C4-2B (cell line): ENCODE measurements around the gene ZDHHC20.

Experiments used
- ZFX ChIP-seq: fragments of 450-650 bp; IDR thresholded peaks from 2 replicates; pipeline ENCODE4 v1.6.1; 2017
- TF ChIP-seq, protein P1 (sequence below): fragments of 450-650 bp; conservative IDR thresholded peaks from 2 replicates; pipeline ENCODE4 v1.5.1; 2017; ENCODE audit warnings: mild to moderate bottlenecking

DNA sequence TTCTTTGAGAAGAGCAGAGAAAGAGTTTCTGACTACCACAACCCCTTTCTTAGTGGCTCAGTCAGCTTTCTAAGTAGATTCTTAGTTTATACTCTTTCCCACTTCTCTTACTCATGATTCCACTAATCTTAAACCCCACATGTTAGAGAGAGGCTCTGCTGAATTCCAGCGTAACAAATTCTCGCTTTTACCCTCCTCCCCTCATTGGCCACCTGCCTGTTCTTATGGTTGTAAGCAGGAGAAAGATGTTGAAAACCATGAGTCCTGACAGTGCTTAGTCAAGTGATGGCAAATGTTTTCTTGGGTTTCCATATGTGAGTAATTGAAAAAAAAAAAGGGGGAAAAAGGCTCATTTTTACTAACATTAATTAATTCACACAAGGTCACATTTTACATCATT lies 125.9 kb downstream of the ZDHHC20 start:
- TF ChIP-seq, protein P1, sequence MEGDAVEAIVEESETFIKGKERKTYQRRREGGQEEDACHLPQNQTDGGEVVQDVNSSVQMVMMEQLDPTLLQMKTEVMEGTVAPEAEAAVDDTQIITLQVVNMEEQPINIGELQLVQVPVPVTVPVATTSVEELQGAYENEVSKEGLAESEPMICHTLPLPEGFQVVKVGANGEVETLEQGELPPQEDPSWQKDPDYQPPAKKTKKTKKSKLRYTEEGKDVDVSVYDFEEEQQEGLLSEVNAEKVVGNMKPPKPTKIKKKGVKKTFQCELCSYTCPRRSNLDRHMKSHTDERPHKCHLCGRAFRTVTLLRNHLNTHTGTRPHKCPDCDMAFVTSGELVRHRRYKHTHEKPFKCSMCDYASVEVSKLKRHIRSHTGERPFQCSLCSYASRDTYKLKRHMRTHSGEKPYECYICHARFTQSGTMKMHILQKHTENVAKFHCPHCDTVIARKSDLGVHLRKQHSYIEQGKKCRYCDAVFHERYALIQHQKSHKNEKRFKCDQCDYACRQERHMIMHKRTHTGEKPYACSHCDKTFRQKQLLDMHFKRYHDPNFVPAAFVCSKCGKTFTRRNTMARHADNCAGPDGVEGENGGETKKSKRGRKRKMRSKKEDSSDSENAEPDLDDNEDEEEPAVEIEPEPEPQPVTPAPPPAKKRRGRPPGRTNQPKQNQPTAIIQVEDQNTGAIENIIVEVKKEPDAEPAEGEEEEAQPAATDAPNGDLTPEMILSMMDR = no peak
- no peak for TF ChIP-seq ZFX
